ENCODE data around the gene MRM2.

MRM2 gene

GRCh38 chr7:2224934-2225333, 17.1 kb downstream of the MRM2 start:
- no peak for TF ChIP-seq ZBTB11 (tag by site-specific recombination; conservative IDR thresholded peaks at IDR 0.05; ENCODE audit: low read depth)
- no peak for TF ChIP-seq ZNF701 (tag by site-specific recombination; IDR thresholded peaks at IDR 0.05)
- no peak for TF ChIP-seq ZNF2 (tag by site-specific recombination; IDR thresholded peaks at IDR 0.05)
- TF ChIP-seq SETDB1 (IDR thresholded peaks at IDR 0.05; ENCODE audit: insufficient read length, low read length): no peak
- no peak for TF ChIP-seq HIC1 (tag by site-specific recombination; IDR thresholded peaks at IDR 0.05)
- no peak for TF ChIP-seq ZNF202 (tag by site-specific recombination; IDR thresholded peaks at IDR 0.05; ENCODE audit: borderline replicate concordance)
- TF ChIP-seq ZNF148 (tag by site-specific recombination; IDR thresholded peaks at IDR 0.05; ENCODE audit: borderline replicate concordance): no peak
- TF ChIP-seq ZNF280C (tag by site-specific recombination; IDR thresholded peaks at IDR 0.05): no peak
- TF ChIP-seq ZNF560 (tag by site-specific recombination; IDR thresholded peaks at IDR 0.05; ENCODE audit: borderline replicate concordance): no peak
- TF ChIP-seq SALL2 (tag by site-specific recombination; IDR thresholded peaks at IDR 0.05; ENCODE audit: borderline replicate concordance): no peak
- Histone ChIP-seq H3K4me1 (ENCODE audit: control insufficient read depth, insufficient read depth, low read length) (no peaks in the 10 kb centered on the region), H3K27ac (ENCODE audit: extremely low read depth, low read depth, low read length) (no peak overlapping the region), H3K4me3 (ENCODE audit: low read depth, low read length) (no peak overlapping the region), H3K36me3 (ENCODE audit: control insufficient read depth in 2 of 2, insufficient read depth in 1 of 2, low read length in 2 of 2) (peaks cover 11 to 92% of the 10 kb centered on the region in 2 experiments), H3K9me3 (ENCODE audit: control insufficient read depth, insufficient read depth, low read depth, low read length) (no peaks in the 10 kb centered on the region)
- CTCF ChIA-PET: no interaction called here
- POLR2A ChIA-PET: no interaction called here

- Histone ChIP-seq H3K4me3 (ENCODE audit: low read depth, low read length) (no peak overlapping the region), H3K36me3 (ENCODE audit: control insufficient read depth in 2 of 2, insufficient read depth in 1 of 2, low read length in 2 of 2) (peaks cover 11 to 89% of the 10 kb centered on the region in 2 experiments), H3K27ac (ENCODE audit: extremely low read depth, low read depth, low read length) (no peak overlapping the region), H3K9me3 (ENCODE audit: control insufficient read depth, insufficient read depth, low read depth, low read length) (no peaks in the 10 kb centered on the region), H3K4me1 (ENCODE audit: control insufficient read depth, insufficient read depth, low read length) (no peaks in the 10 kb centered on the region)
- ChIA-PET CTCF (interaction anchor here (0.9 kb wide), 1 partner anchor 123 kb away, joined by 4 read pairs; no protein-coding TSS in a partner anchor), POLR2A (no interaction called here)
- TF ChIP-seq ZNF362 (tag by site-specific recombination; IDR thresholded peaks at IDR 0.05): no peak
- no peak for TF ChIP-seq ZNF10 (tag by site-specific recombination; IDR thresholded peaks at IDR 0.05)
- TF ChIP-seq ZNF645 (tag by site-specific recombination; IDR thresholded peaks at IDR 0.05): no peak
- peak; percentile 84 for TF ChIP-seq KLF1 (tag by site-specific recombination; IDR thresholded peaks at IDR 0.05)
These were observed 17.5 kb downstream of the MRM2 start for GRCh38 chr7:2224491-2224928.
